ENCODE results near the gene HLA-DMA. TPM values are rescaled to one million over a fixed set of nuclear protein-coding genes. Genes with fewer than 3 reads are reported as not detected.

The HLA-DMA gene
- total RNA-seq, 6 donors from 2014 or later = 83.7 to 271 (median 134) TPM

- Histone ChIP-seq H3K9me3 (no peaks in the 10 kb centered on the region), H3K4me3 (peak overlapping the region; percentile 53 to 93 (median 77)), H3K27me3 (no peaks in the 10 kb centered on the region), H3K27ac (peak overlapping the region; percentile 75 to 100 (median 92)), H3K36me3 (peaks cover 25 to 55% (median 39%) of the 10 kb centered on the region in 4 donors), H3K4me1 (peaks cover 23 to 36% (median 31%) of the 10 kb centered on the region in 4 donors)
- DNase-seq (peak; percentile 42 to 87), ATAC-seq (ENCODE audit: low FRiP score in 2 of 2) (no peak)
- WGBS, 2 donors = 0% methylated on average over 53 of the region's 70 CpGs; no CpG with 5 or more reads in 1 of the 2 donors
- TF ChIP-seq EP300 (IDR thresholded peaks at IDR 0.05) (no peak), POLR2AphosphoS5 (IDR thresholded peaks at IDR 0.05) (no peak)
These were observed 19.7 kb upstream of the HLA-DMA start for GRCh38 chr6:32972353-32973143.

- peak; percentile 72 to 86 for ATAC-seq (ENCODE audit: low FRiP score in 2 of 2)
- TF ChIP-seq POLR2AphosphoS5 (IDR thresholded peaks at IDR 0.05) (peak; percentile 98 to 99), EP300 (IDR thresholded peaks at IDR 0.05) (peak in 1 of 4 donors; percentile 86), CTCF (IDR thresholded peaks at IDR 0.05) (peak in 4 of 6 experiments; percentile 11 to 46 (median 25)), POLR2A (IDR thresholded peaks at IDR 0.05) (peak; percentile 90 to 100 (median 99))
- peaks cover 18 to 47% (median 31%) of the 10 kb centered on the region in 4 donors for H3K36me3 ChIP-seq
- H3K4me1 ChIP-seq = peaks cover 21 to 36% (median 29%) of the 10 kb centered on the region in 4 donors
- H3K27ac ChIP-seq = peak overlapping the region; percentile 98 to 100 (median 98)
- WGBS, 2 donors = 0 to 1% methylated on average over 36 to 58 of the region's 58 CpGs
- no peaks in the 10 kb centered on the region for H3K27me3 ChIP-seq
- peak overlapping the region; percentile 71 to 93 (median 84) for H3K4me3 ChIP-seq
- H3K9me3 ChIP-seq = no peaks in the 10 kb centered on the region
- DNase-seq = peak; percentile 100
These were observed 18.9 kb upstream of the HLA-DMA start for GRCh38 chr6:32971581-32972352.

- no peak for ATAC-seq (ENCODE audit: low FRiP score in 2 of 2)
- H3K27ac ChIP-seq = peak overlapping the region; percentile 98 to 100 (median 98)
- no peaks in the 10 kb centered on the region for H3K27me3 ChIP-seq
- no peak for DNase-seq
- TF ChIP-seq CTCF (IDR thresholded peaks at IDR 0.05) (no peak), POLR2A (IDR thresholded peaks at IDR 0.05) (peak in 1 of 4 donors; percentile 62)
- H3K4me1 ChIP-seq = peaks cover 21 to 36% (median 30%) of the 10 kb centered on the region in 4 donors
- no peaks in the 10 kb centered on the region for H3K9me3 ChIP-seq
- H3K36me3 ChIP-seq = peaks cover 12 to 41% (median 25%) of the 10 kb centered on the region in 4 donors
- peak overlapping the region; percentile 71 to 93 (median 84) for H3K4me3 ChIP-seq
- WGBS, 2 donors = 1% methylated on average over 15 of the region's 15 CpGs
These were observed 18.3 kb upstream of the HLA-DMA start for GRCh38 chr6:32971242-32971580.

- Histone ChIP-seq H3K4me1 (peaks cover 21 to 33% (median 30%) of the 10 kb centered on the region in 4 donors), H3K9me3 (no peaks in the 10 kb centered on the region), H3K36me3 (peaks cover 10 to 35% (median 20%) of the 10 kb centered on the region in 4 donors), H3K27me3 (no peaks in the 10 kb centered on the region), H3K4me3 (peak overlapping the region; percentile 71 to 93 (median 84)), H3K27ac (peak overlapping the region; percentile 98 to 100 (median 98))
- 0 to 1% methylated on average over 24 to 27 of the region's 43 CpGs for WGBS, 2 donors
- TF ChIP-seq POLR2AphosphoS5 (IDR thresholded peaks at IDR 0.05) = peak in 1 of 2 donors; percentile 57
- peak in 2 of 4 donors; percentile 6 to 35 for TF ChIP-seq POLR2A (IDR thresholded peaks at IDR 0.05)
- peak in 1 of 4 donors; percentile 7 for TF ChIP-seq EP300 (IDR thresholded peaks at IDR 0.05)
- no peak for TF ChIP-seq CTCF (IDR thresholded peaks at IDR 0.05)
- ATAC-seq (ENCODE audit: low FRiP score in 2 of 2) = peak; percentile 65 to 76
- DNase-seq = peak; percentile 87 to 94
These were observed 17.7 kb upstream of the HLA-DMA start for GRCh38 chr6:32970413-32971241.
